B cell (primary cell): Measurements from ENCODE around the gene CABLES1.

ENCODE experiments used
- EZH2 ChIP-seq: IDR thresholded peaks from 2 replicates; pipeline ENCODE4 v1.6.1; 2012; ENCODE audit warnings: borderline replicate concordance, low read depth, mild to moderate bottlenecking, moderate library complexity, low read length; ENCODE audit not compliant: insufficient read depth, poor library complexity, severe bottlenecking
- TF ChIP-seq, protein P1 (sequence below): fragments of 200-600 bp; IDR thresholded peaks from one replicate; pipeline ENCODE4 v1.8.0; 2022; ENCODE audit warnings: antibody characterized with exemption, mild to moderate bottlenecking

DNA sequence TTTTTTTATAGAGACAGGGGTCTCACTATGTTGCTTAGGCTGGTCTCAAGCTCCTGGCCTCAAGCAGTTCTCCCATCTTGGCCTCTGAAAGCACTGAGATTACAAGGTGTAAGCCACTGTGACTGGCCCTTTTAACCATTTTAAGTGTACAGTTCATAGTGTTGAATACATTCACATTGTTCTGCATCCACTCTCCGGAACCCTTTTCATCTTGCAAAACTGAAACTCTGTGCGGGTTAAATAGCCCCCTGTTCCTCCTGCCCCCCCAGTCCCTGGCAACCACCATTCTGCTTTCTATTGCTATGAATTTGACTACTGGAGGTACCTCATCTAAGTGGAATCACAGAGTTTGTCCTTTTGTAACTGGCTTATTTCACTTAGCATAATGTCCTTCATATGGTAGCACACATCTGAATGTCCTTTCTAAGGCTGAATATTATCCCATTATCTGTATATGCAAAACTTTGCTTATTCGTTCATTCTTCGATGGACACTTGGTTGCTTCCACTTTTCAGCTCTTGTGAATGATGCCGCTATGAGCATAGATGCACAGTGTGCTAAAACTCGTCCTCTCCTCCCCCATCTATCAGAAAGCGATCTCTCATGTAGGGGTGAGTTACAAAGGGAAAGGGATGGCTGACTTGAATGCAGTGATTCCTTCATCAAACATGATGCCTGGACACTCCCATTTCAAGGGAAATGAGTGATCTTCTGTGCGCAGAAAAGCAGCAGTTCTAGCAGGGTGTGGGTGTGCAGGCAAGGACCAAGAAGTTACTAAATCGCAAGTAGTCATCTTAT is 30.2 kb downstream of the CABLES1 start:
- TF ChIP-seq, protein P1, sequence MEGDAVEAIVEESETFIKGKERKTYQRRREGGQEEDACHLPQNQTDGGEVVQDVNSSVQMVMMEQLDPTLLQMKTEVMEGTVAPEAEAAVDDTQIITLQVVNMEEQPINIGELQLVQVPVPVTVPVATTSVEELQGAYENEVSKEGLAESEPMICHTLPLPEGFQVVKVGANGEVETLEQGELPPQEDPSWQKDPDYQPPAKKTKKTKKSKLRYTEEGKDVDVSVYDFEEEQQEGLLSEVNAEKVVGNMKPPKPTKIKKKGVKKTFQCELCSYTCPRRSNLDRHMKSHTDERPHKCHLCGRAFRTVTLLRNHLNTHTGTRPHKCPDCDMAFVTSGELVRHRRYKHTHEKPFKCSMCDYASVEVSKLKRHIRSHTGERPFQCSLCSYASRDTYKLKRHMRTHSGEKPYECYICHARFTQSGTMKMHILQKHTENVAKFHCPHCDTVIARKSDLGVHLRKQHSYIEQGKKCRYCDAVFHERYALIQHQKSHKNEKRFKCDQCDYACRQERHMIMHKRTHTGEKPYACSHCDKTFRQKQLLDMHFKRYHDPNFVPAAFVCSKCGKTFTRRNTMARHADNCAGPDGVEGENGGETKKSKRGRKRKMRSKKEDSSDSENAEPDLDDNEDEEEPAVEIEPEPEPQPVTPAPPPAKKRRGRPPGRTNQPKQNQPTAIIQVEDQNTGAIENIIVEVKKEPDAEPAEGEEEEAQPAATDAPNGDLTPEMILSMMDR = no peak
- no peak for TF ChIP-seq EZH2
